NCI-H128 (cell line): Measurements from ENCODE around the gene PDPN.

Experiments
- DNase-seq: peaks from one replicate; lab custom pipeline; 2025; ENCODE audit not compliant: unreplicated experiment; lab: John Stamatoyannopoulos, UW

Gene PDPN

GRCh38 chr1:13616234-13616633 lies 32.6 kb downstream of the PDPN start:
- no peak for DNase-seq

DNA sequence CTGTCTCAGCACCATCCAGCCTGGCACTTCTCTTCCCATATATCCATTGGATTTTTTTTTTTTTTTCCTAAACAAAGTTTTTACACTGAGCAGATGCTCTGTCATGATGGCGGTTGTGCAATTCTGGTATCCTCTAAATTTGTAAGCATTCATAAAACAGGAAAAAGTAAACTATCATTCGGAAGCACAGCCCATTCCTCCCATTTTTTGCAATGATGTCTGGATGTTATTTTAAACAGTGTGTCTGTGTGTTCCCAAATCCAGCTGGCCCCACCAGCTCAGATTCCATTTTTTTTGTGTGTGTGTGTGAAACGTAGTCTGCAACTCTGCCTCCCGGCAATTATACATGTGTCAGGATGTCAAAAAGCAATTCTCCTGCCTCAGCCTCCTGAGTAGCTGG lies 33.5 kb downstream of the PDPN start:
- DNase-seq, result no peak

GRCh38 chr1:13617773-13618172 lies 34.1 kb downstream of the PDPN start:
- no peak for DNase-seq

DNA sequence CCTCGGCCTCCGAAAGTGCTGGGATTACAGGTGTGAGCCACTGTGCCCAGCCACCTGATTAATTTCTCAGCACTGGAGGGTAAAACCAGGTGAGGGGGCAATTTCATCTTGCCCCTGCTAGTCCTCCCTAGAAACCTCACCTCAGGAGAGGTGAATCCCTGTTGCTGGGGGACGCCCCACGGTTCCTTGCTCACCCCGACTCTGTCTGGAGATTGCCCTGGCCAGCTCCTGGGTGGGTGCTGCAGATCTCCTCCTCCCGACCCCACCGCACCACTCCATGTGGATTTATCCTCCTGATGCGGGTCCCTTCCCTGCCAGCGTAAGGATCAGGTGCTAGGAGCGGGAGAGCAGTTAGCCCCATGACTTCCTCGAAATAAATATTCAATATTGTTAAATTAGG lies 34.9 kb downstream of the PDPN start:
- DNase-seq, result no peak

GRCh38 chr1:13619909-13620308 lies 36.3 kb downstream of the PDPN start:
- no peak for DNase-seq

DNA sequence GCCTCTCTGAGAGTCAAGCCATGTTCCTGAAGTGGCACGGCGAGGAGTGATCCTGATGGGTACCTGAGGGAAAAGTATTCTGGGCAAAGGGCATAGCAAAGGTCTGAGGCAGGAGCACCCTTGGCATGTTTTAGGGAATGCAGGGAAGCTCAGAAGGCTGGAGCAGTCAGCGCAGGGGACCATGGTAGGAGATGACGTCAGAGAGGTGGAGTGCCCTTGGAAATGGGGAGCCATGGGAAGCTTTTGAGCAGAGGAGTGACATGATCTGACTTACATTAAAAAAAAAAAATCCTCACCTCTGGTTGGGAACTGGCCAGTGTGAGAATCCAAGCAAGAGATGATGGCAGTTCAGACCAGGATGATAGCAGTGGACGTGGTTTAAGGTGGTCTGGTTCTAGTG lies 37.2 kb downstream of the PDPN start:
- DNase-seq, result no peak

DNA sequence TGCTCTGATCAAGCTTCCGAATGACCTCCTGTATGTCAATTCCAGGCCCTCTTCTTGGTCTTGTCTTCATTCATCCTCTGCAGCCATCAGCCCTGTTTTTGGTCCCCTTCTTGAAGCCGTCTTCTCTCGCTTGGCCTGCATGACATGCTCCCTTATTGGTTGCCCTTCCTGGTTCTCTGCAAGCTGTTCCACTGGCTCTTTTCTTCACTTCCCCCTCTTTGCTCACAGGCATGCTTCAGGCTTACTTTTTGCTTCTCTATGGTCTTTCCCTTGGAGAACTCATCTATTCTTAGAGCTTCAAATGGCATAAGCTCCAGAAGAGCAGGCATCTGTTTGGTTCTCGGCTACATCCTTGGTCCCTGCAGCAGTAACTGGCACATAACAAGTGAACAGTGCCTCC lies 38.8 kb downstream of the PDPN start:
- DNase-seq, result no peak

GRCh38 chr1:13623021-13623637 lies 39.5 kb downstream of the PDPN start:
- no peak for DNase-seq

GRCh38 chr1:13624526-13624925 lies 40.9 kb downstream of the PDPN start:
- DNase-seq, result no peak

DNA sequence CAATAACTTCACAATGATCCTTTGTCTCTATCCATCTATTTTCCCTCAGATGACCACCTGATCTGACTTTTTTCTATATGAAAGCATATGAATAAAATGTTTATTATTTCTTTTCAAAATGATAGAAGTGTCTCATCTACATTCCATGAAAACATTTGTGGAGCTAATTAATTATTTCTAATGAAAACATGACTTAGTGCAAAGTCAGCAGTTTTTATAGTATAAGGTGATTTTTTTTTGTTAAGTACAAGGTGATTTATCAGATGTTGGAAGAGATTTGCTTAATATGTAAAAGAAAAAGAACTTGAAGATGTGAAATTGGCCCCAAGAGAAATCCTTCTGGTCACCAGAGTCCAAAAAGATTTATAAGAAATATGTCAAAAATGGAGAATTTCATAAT lies 43.5 kb downstream of the PDPN start:
- no peak for DNase-seq

GRCh38 chr1:13628218-13628617 lies 44.6 kb downstream of the PDPN start:
- DNase-seq, result no peak

DNA sequence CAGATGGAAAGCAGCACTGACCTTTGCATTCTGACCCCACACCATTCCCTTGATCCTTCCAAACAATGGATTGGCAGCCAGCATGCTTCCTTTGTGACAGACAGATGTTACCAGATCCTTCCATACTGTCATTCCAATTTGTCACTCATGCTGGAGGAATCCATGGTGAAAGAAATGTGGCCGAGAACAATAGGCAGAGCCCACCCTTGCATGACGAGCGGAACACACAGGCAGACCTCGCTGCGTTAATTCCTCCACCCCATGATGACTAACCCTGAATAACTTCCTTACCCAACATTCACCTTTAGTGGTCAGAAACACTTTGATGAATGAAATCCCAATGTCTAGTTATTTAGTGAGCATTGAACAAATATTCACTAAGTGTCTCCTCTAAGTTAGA lies 45.1 kb downstream of the PDPN start:
- no peak for DNase-seq

DNA sequence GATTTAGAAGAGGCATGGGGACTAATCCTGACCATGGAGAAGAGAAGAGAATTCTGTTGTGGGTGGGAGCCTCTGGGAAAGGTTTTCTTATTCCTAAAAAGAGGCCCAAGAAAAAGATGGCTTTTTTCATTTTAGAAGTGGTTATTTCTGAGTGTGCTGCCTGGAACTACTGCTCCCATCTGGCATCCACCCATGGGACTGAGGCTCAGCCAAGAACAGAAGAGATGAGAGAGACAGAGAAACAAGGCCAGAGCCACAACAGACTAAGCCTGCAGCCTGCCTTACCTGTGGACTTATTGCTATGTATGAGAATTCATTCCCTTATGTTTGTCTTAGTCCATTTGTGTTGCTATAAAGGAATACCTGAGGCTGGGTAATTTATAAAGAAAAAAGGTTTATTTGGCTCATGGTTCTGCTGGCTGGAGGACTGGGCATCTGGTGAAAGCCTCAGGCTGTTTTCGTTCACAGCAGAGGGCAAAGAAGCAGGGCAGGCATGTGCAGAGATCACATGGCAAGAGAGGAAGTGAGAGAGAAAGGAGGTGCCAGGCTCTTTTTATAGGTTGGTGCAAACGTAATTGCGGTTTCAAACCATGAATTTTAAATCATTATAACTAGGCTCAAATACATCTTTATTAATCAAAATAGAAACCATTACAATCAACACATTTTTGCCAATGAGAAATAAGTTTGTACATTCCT lies 58.8 kb downstream of the PDPN start:
- DNase-seq, result no peak

DNA sequence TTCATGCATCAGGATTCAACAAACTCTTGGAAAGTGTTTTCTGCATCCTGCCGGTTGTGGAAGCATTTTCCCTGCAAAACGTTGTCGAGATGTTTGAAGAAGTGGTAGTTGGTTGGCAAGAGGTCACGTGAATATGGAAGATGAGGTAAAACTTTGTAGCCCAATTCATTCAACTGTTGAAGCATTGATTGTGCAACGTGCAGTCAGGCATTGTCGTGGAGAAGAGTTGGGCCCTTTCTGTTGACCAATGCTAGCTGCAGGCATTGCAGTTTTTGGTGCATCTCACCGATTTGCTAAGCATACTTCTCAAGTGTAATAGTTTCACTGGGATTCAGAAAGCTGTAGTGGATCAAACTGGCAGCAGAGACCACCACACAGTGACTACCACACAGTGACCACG lies 59.4 kb downstream of the PDPN start:
- no peak for DNase-seq

DNA sequence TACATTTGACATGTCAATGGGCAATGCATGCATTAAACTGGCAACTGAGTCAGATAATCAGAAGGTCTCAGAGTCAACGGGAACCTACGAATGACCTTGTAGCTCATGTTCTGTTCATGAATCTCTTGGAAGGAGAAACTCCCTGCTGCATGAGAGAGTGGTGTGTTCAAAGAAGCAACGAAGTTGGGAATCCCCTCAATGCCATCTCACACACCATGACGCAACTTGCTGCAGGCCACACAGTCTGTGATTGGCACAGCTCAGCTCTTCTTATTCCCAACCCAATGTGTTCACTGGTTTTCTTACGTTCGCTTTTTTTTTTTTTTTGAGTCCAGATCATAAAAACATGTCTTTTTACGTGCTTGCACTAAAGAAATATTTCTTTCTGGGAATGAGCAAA lies 62.9 kb downstream of the PDPN start:
- no peak for DNase-seq

DNA sequence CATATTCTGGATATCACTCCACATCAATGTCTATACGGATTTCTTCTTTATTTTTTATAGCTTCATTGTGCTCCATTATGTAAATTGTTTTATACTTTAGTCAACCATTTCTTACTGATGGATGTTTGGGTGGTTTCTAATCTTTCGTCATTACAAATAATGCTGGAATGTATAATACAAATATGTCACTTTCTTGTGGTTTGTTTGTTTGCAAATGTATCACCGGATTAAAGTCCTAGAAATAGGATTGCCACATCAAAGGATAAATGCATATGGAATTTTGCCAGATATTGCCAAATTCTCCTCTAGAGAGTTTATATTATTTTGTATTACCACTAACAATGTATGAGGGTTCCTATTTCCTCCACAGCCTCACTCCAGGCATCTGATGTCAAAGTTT lies 67.6 kb downstream of the PDPN start:
- no peak for DNase-seq

DNA sequence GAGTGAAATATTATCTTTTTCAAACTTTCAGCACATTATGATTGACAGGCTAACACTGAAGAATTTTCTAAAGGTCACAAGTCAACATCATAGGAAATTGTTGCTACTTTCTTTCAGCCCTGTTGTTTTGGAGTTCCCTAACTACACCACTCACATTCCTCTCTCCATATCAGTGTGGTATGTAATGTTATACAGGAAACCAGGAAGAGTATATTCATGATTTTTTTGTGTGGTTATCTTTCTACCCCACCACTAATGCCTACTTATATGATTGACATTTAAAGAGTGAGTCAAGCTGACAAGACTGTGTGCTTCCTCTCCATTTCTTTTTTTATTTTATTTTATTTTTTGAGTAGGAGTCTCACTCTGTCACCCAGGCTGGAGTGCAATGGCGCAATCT lies 68.6 kb downstream of the PDPN start:
- DNase-seq, result no peak

GRCh38 chr1:13661539-13661938 lies 77.9 kb downstream of the PDPN start:
- DNase-seq, result no peak

DNA sequence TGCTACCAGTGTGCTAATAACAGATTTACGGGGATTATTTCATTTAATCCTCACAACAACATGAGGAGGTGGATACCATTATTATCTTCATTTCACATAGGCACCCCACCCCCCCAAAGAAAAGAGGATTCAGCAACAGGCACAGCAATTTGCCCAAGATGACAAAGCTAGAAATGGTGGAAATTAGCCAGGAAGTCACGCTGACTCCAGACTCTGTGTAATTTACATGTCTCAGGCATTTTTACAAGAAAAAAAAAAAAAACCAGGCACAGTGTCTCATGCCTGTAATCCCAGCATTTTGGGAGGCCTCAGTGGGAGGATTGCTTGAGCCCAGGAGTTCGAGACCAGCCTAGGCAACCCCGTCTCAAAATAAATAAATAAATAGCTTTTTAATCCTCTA lies 78.9 kb downstream of the PDPN start:
- DNase-seq, result no peak

DNA sequence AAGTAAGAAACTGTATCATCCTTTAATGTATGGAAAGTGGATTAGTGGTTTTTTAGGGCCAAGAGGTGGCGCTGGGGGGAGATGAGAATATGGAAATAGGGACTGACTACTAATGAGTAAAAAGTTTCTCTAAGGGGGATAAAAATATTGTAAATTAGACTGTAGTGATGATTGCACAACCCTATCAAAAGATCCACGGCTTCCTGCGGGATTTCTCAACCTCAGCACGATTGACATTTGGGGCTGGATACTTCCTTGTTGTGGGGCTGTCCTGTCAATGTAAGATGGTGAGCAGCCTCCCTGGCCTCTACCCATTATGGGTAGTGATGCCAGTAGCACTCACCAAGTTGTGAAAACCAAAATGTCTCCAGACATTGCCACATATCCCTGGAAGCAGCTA lies 80.3 kb downstream of the PDPN start:
- no peak for DNase-seq

GRCh38 chr1:13664451-13664850 lies 80.8 kb downstream of the PDPN start:
- no peak for DNase-seq

DNA sequence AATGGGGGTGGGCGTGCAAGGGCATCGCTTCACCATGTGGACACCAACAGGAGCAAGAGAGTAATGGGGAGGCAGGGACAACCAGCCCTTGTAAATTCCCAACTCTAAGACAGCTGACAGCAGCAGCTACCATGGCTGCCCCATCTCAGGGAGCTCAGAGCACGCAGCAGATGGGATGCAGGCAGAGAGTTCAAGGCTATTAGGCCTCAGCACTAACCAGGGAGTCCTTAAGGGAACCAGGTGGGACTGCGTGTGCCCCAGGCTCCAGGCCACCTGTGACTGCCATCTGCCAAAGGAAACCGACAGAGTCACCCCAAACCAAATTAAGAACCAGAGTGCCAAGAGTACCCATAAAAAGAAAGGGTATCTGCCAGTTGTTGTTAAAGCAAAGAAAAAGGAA lies 82.7 kb downstream of the PDPN start:
- DNase-seq, result no peak
